ENCODE data around the gene KATNAL1. TPM values are rescaled to one million over a fixed set of nuclear protein-coding genes. Genes with fewer than 3 reads are reported as not detected.

KATNAL1 gene
- total RNA-seq, 2 experiments from 2014 or later = 19.4 to 20.7 TPM

GRCh38 chr13:30154931-30155330, 152.4 kb downstream of the KATNAL1 start:
- Mint-ChIP-seq H3K4me3 (no peak overlapping the region), H3K36me3 (no peaks in the 10 kb centered on the region), H3K4me1 (peaks cover 28% of the 10 kb centered on the region), H3K9me3 (no peaks in the 10 kb centered on the region), H3K27me3 (peaks cover 7% of the 10 kb centered on the region), H3K27ac (no peak overlapping the region)
- DNase-seq (no peak), ATAC-seq (ENCODE audit: low read depth) (no peak)
- POLR2A ChIA-PET = no interaction called here

- Mint-ChIP-seq H3K27me3 (peaks cover 7% of the 10 kb centered on the region), H3K27ac (no peak overlapping the region), H3K36me3 (no peaks in the 10 kb centered on the region), H3K9me3 (no peaks in the 10 kb centered on the region), H3K4me3 (no peak overlapping the region), H3K4me1 (peaks cover 28% of the 10 kb centered on the region)
- DNase-seq (no peak), ATAC-seq (ENCODE audit: low read depth) (no peak)
- POLR2A ChIA-PET = no interaction called here
Observed at GRCh38 chr13:30154531-30154930, 152.8 kb downstream of the KATNAL1 start.

- Mint-ChIP-seq H3K9me3 (no peaks in the 10 kb centered on the region), H3K27ac (peak overlapping the region; percentile 19), H3K27me3 (peaks cover 7% of the 10 kb centered on the region), H3K4me3 (no peak overlapping the region), H3K4me1 (peaks cover 26% of the 10 kb centered on the region), H3K36me3 (no peaks in the 10 kb centered on the region)
- ATAC-seq (ENCODE audit: low read depth) (no peak), DNase-seq (no peak)
- POLR2A ChIA-PET = interaction anchor here (0.6 to 1.3 kb wide), 2 partner anchors 21 to 474 kb away, joined by 3 to 4 read pairs; no protein-coding TSS in a partner anchor
Observed at GRCh38 chr13:30153545-30154426, 153.6 kb downstream of the KATNAL1 start.

Other genes with a start within 250 kb of the KATNAL1 start
- not detected for gene UBE2L5, start 114.9 kb upstream of the KATNAL1 start, total RNA-seq
- gene HMGB1, start 158.4 kb upstream of the KATNAL1 start, total RNA-seq = 100 to 1,000 TPM; 483 to 504 TPM

Measured in activated naive CD8-positive, alpha-beta T cell treated with anti-CD3 and anti-CD28 coated beads, Interleukin-2, amount 10 ng/mL, durations not matched to agents 7 days and 5 days (primary cell).